Measurements from ENCODE around the gene PIGQ.

DNA sequence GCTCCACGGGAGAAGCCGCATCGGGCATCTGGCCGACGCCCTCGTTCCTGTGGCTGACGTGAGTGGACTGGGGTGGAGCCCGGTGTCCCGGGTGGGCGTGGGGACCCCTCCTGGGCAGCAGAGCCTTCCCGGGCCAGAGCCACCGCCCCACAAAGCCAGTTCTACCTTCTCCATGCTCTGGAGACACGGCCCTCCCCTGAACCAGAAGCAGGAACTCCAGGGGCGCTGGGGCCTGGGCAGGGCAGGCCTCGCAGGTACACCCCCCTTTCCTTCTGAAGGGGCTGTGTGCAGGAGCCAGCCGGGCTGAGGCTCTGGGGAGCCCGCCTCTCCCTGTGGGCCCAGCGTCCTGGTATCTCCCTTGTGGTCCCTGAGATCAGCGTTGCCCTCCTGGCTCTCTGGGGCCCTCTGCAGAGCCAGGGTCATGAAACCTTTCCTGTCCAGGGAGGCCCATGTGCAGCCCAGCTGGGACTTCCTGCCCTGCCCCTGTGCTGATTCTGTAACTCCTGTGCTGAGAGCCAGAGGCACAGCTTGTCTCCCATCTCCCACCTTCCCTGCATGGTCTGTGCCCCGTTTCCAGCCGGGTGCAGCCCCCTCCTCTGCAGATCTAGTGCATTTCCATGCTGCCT is 6.5 kb downstream of the PIGQ start:
- TF ChIP-seq GATA2 (IDR thresholded peaks at IDR 0.05; ENCODE audit: low read depth, low read length) (no peak), GATA3 (IDR thresholded peaks at IDR 0.05; ENCODE audit: low read depth, low read length) (no peak)

Data from SH-SY5Y (cell line).